Endothelial cell of umbilical vein (primary cell): ENCODE results near the gene RILPL2. TPM values are rescaled to one million over a fixed set of nuclear protein-coding genes. Genes with fewer than 3 reads are reported as not detected.

Source experiments
- BruUV-seq: library from RNA; stranded (reverse); fragments of 400-500 nt; replicated peaks from 2 replicates; lab custom pipeline; 2021; lab: Mats Ljungman, UMichigan
- CTCF ChIA-PET: fragments of 300-600, 350-600 bp; sonication (Branson Sonifier 250); formaldehyde crosslinking; loops from one replicate; lab custom pipeline; 2021; ENCODE audit warnings: antibody characterized with exemption, inconsistent platforms; lab: Charles Lee
- POLR2A ChIA-PET: fragments of 300-600, 350-600 bp; sonication (Branson Sonifier 250); formaldehyde crosslinking; loops from one replicate; lab custom pipeline; 2021; ENCODE audit warnings: antibody characterized with exemption, inconsistent platforms; lab: Charles Lee
- DNase-seq: peaks from one replicate; pipeline ENCODE4 v3.0.0-alpha.2; 2011; ENCODE audit warnings: low read depth, low spot score
- FAIRE-seq: peaks from 2 replicates; lab custom pipeline; 2011; peaks lifted over from hg19 to GRCh38; lab: Jason Lieb, UNC
- H2AFZ ChIP-seq: 2 replicates; pipeline ENCODE4 v1.6.0; 2012; ENCODE audit warnings: low read depth, low read length, control low read depth, inconsistent platforms
- H3K27ac ChIP-seq: 2 replicates; pipeline ENCODE4 v1.5.1; 2011; ENCODE audit warnings: low read depth, mild to moderate bottlenecking, control low read depth, low read length, moderate library complexity; ENCODE audit not compliant: insufficient read depth
- H3K27me3 ChIP-seq, 2 experiments: 2 replicates each; pipeline versions ENCODE4 v1.6.0 to v1.6.1; 2011; ENCODE audit warnings: low read length in 2 of 2, mixed read lengths in 1 of 2; ENCODE audit not compliant: control insufficient read depth in 2 of 2, insufficient read depth in 2 of 2
- H3K36me3 ChIP-seq, 2 experiments: 2 replicates in 1 of 2; 3 replicates in 1 of 2; pipeline ENCODE4 v1.5.1; 2011; ENCODE audit warnings: low read length in 2 of 2, mild to moderate bottlenecking in 1 of 2, moderate library complexity in 1 of 2; ENCODE audit not compliant: control insufficient read depth in 2 of 2, insufficient read depth in 2 of 2; ENCODE audit errors: extremely low read depth in 1 of 2
- H3K4me1 ChIP-seq: 3 replicates; pipeline ENCODE4 v1.5.1; 2011; ENCODE audit warnings: mild to moderate bottlenecking, low read length; ENCODE audit not compliant: control insufficient read depth, insufficient read depth; ENCODE audit errors: extremely low read depth
- H3K4me2 ChIP-seq: 2 replicates; pipeline ENCODE4 v1.6.1; 2011; ENCODE audit warnings: low read length, control low read depth, mixed read lengths; ENCODE audit not compliant: insufficient read depth
- H3K4me3 ChIP-seq, 3 experiments: fragments of 200-600 bp in 1 of 3; sonication (generic), shearing (Covaris generic) in 1 of 3; replicated peaks in 1 of 3; 2 replicates each; pipeline ENCODE4 v1.5.1; 2011 to 2016; ENCODE audit warnings: control low read depth in 3 of 3, low read length in 3 of 3, mild to moderate bottlenecking in 2 of 3, inconsistent platforms in 1 of 3, low read depth in 1 of 3, moderate library complexity in 1 of 3; ENCODE audit not compliant: insufficient read depth in 1 of 3
- H3K79me2 ChIP-seq: 2 replicates; pipeline ENCODE4 v1.6.0; 2012; ENCODE audit warnings: low read length, inconsistent platforms; ENCODE audit not compliant: control insufficient read depth, insufficient read depth
- H3K9ac ChIP-seq: replicated peaks from 2 replicates; pipeline ENCODE3; 2011; ENCODE audit warnings: low read length, control low read depth; ENCODE audit not compliant: insufficient read depth; ENCODE audit errors: extremely low read depth
- H3K9me1 ChIP-seq: replicated peaks from 3 replicates; pipeline ENCODE4 v1.6.0; 2011; ENCODE audit warnings: mild to moderate bottlenecking, low read length; ENCODE audit not compliant: control insufficient read depth, insufficient read depth; ENCODE audit errors: extremely low read depth
- H3K9me3 ChIP-seq: replicated peaks from 2 replicates; pipeline ENCODE4 v1.5.1; 2012; ENCODE audit warnings: low read length, inconsistent platforms; ENCODE audit not compliant: control insufficient read depth, insufficient read depth
- H4K20me1 ChIP-seq: replicated peaks from 2 replicates; pipeline ENCODE3; 2011; ENCODE audit warnings: mild to moderate bottlenecking, low read length; ENCODE audit not compliant: control insufficient read depth, insufficient read depth; ENCODE audit errors: extremely low read depth
- EZH2 ChIP-seq: IDR thresholded peaks from 2 replicates; pipeline ENCODE4 v1.6.1; 2012; ENCODE audit warnings: borderline replicate concordance, low read depth, mild to moderate bottlenecking, moderate library complexity, low read length, inconsistent platforms; ENCODE audit not compliant: severe bottlenecking
- FOS ChIP-seq: IDR thresholded peaks from 2 replicates; pipeline ENCODE4 v1.6.1; 2011; ENCODE audit warnings: mild to moderate bottlenecking, low read length, moderate library complexity, borderline replicate concordance; ENCODE audit not compliant: insufficient read depth
- GATA2 ChIP-seq: IDR thresholded peaks from 2 replicates; pipeline ENCODE4 v1.7.0; 2011; ENCODE audit warnings: low read depth, mild to moderate bottlenecking, moderate library complexity, mixed read lengths, low read length; ENCODE audit not compliant: insufficient read length, insufficient read depth
- JUN ChIP-seq: IDR thresholded peaks from 2 replicates; pipeline ENCODE4 v1.6.1; 2011; ENCODE audit warnings: borderline replicate concordance, low read depth; ENCODE audit not compliant: insufficient read length, insufficient read depth
- MYC ChIP-seq: IDR thresholded peaks from one replicate; pipeline ENCODE4 v1.6.1; 2011; ENCODE audit warnings: mild to moderate bottlenecking, low read depth, low read length
- POLR2A ChIP-seq: IDR thresholded peaks from 2 replicates; pipeline ENCODE4 v1.6.1; 2012; ENCODE audit warnings: low read depth, mild to moderate bottlenecking, control low read depth, low read length
- POLR2AphosphoS5 ChIP-seq: IDR thresholded peaks from 2 replicates; pipeline ENCODE4 v1.6.1; 2012; ENCODE audit warnings: low read depth, mild to moderate bottlenecking, control low read depth, low read length, moderate library complexity; ENCODE audit not compliant: insufficient read depth
- dilution Hi-C: fragments of 300-500 bp; cut with MboI; formaldehyde crosslinking; loops from one replicate; pipeline ENCODE4 v1.15.0; 2019; ENCODE audit warnings: low sequenced_read_pairs; ENCODE audit not compliant: extremely low pct_ligation_motif_present
- intact Hi-C: fragments of 100-400 bp; cut with micrococcal nuclease; formaldehyde crosslinking; loops from one replicate; pipeline ENCODE4 v1.10.0; 2022
- polyA plus RNA-seq, 4 experiments: library from polyadenylated mRNA; depleted of rRNA in 3 of 4; stranded (reverse) in 3 of 4; unstranded in 1 of 4; fragments of >200 nt; gene quantifications; 2 replicates each; pipeline versions ENCODE4 v1.2.1 to v1.2.3, GENCODE V29; 2011 to 2012; ENCODE audit warnings: missing spikeins in 1 of 4
- total RNA-seq: library from RNA; stranded (reverse); gene quantifications from 2 replicates; pipeline ENCODE4 v1.2.3, GENCODE V29; 2021
- TF ChIP-seq, protein P1 (sequence below), 2 donors: IDR thresholded peaks; 1 replicate in 1 of 2; 2 replicates in 1 of 2; pipeline ENCODE4 v1.5.1; 2011; ENCODE audit warnings: low read length in 2 of 2, mild to moderate bottlenecking in 2 of 2, moderate library complexity in 2 of 2, control low read depth in 1 of 2, inconsistent platforms in 1 of 2, low read depth in 1 of 2; ENCODE audit not compliant: insufficient read depth in 1 of 2; ENCODE audit errors: extremely low read depth in 1 of 2
- TF ChIP-seq, protein P2 (sequence below): IDR thresholded peaks from 2 replicates; pipeline ENCODE4 v1.6.1; 2011; ENCODE audit not compliant: insufficient read depth, insufficient read length

The RILPL2 gene
- total and polyA plus RNA-seq, 2 donors (not counting 3 experiments of a cell fraction or from before 2014, with no cell fraction given): 3.3 to 4.6 TPM

DNA sequence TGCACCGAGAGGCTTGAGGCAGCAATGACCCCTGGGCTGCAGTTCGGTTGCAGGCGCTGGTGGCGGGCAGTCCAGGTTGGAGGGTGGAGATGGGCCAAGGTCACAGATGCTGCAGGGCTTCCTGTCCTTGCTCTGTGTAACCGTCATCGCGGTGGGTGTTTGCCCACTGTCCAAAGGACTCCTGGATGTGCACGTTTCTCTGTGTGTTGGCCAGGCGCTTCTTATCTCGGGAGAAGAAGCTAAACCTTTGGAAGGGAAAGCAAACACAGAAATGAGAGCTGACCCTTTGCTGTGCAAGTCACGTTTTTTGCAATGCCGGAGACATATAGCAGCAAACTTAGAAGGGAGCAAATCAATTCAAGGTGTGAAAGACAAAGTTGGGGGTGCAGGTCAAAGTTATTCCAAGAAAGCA is 36.0 kb upstream of the RILPL2 start:
- no peak for FAIRE-seq
- no TSS peak for BruUV-seq
- Histone ChIP-seq H3K9ac (no peak overlapping the region), H3K4me3 (no peak overlapping the region), H3K27me3 (no peaks in the 10 kb centered on the region), H3K9me3 (no peaks in the 10 kb centered on the region), H4K20me1 (no peaks in the 10 kb centered on the region), H3K36me3 (peaks cover 5 to 13% of the 10 kb centered on the region in 2 experiments), H2AFZ (no peak overlapping the region), H3K4me1 (no peaks in the 10 kb centered on the region), H3K79me2 (peaks cover 2% of the 10 kb centered on the region), H3K4me2 (no peak overlapping the region), H3K9me1 (no peaks in the 10 kb centered on the region), H3K27ac (no peak overlapping the region)
- TF ChIP-seq POLR2A: no peak
- TF ChIP-seq POLR2AphosphoS5: no peak
- no peak for TF ChIP-seq EZH2
- no peak for TF ChIP-seq FOS
- no peak for TF ChIP-seq GATA2
- TF ChIP-seq, protein P1, sequence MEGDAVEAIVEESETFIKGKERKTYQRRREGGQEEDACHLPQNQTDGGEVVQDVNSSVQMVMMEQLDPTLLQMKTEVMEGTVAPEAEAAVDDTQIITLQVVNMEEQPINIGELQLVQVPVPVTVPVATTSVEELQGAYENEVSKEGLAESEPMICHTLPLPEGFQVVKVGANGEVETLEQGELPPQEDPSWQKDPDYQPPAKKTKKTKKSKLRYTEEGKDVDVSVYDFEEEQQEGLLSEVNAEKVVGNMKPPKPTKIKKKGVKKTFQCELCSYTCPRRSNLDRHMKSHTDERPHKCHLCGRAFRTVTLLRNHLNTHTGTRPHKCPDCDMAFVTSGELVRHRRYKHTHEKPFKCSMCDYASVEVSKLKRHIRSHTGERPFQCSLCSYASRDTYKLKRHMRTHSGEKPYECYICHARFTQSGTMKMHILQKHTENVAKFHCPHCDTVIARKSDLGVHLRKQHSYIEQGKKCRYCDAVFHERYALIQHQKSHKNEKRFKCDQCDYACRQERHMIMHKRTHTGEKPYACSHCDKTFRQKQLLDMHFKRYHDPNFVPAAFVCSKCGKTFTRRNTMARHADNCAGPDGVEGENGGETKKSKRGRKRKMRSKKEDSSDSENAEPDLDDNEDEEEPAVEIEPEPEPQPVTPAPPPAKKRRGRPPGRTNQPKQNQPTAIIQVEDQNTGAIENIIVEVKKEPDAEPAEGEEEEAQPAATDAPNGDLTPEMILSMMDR (IDR thresholded peaks at IDR 0.05; ENCODE audit: extremely low read depth in 1 of 2, insufficient read depth in 1 of 2, low read depth in 1 of 2, low read length in 2 of 2): no peak
- TF ChIP-seq MYC: no peak
- TF ChIP-seq, protein P2, sequence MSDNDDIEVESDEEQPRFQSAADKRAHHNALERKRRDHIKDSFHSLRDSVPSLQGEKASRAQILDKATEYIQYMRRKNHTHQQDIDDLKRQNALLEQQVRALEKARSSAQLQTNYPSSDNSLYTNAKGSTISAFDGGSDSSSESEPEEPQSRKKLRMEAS: no peak
- no peak for TF ChIP-seq JUN
- ChIA-PET POLR2A (interaction anchor here (1.2 kb wide), 1 partner anchor 12 kb away, joined by 5 read pairs; no protein-coding TSS in a partner anchor), CTCF (no interaction called here)
- no peak for DNase-seq
- intact Hi-C loops: no loop called here
- dilution Hi-C loops: no loop called here
